NCI-H1436 treated with DMSO at 0.1 percent for 48 hours (cell line): ENCODE results near the gene WDR43.

Experiments used
- DNase-seq: peaks from one replicate; lab custom pipeline; 2025; lab: John Stamatoyannopoulos, UW

WDR43 gene

GRCh38 chr2:28909655-28910353, 15.3 kb downstream of the WDR43 start:
- no peak for DNase-seq

- no peak for DNase-seq
These were observed 21.5 kb downstream of the WDR43 start for GRCh38 chr2:28915939-28916338.

- no peak for DNase-seq
These were observed 32.4 kb downstream of the WDR43 start for GRCh38 chr2:28926847-28927246.

GRCh38 chr2:28927469-28927868, 33.0 kb downstream of the WDR43 start:
- no peak for DNase-seq

GRCh38 chr2:28927878-28928277, 33.4 kb downstream of the WDR43 start:
- DNase-seq, result no peak

- DNase-seq, result no peak
These were observed 35.1 kb downstream of the WDR43 start for GRCh38 chr2:28929581-28929980.

GRCh38 chr2:28930205-28930604, 35.7 kb downstream of the WDR43 start:
- no peak for DNase-seq

- no peak for DNase-seq
These were observed 40.3 kb downstream of the WDR43 start for GRCh38 chr2:28934769-28935168.

GRCh38 chr2:28941008-28941407, 46.5 kb downstream of the WDR43 start:
- no peak for DNase-seq

GRCh38 chr2:28944535-28945248, 50.2 kb downstream of the WDR43 start:
- no peak for DNase-seq

GRCh38 chr2:28948160-28948559, 53.7 kb downstream of the WDR43 start:
- no peak for DNase-seq

GRCh38 chr2:28949190-28949589, 54.7 kb downstream of the WDR43 start:
- DNase-seq, result no peak

GRCh38 chr2:28949617-28950305, 55.3 kb downstream of the WDR43 start:
- DNase-seq, result no peak

GRCh38 chr2:28950941-28951630, 56.6 kb downstream of the WDR43 start:
- DNase-seq, result no peak

- no peak for DNase-seq
These were observed 57.7 kb downstream of the WDR43 start for GRCh38 chr2:28951910-28952835.

GRCh38 chr2:28952836-28953211, 58.4 kb downstream of the WDR43 start:
- no peak for DNase-seq

GRCh38 chr2:28955467-28955866, 61.0 kb downstream of the WDR43 start:
- DNase-seq, result no peak

GRCh38 chr2:28956415-28956826, 62.0 kb downstream of the WDR43 start:
- no peak for DNase-seq

GRCh38 chr2:28956890-28957289, 62.4 kb downstream of the WDR43 start:
- DNase-seq, result no peak

GRCh38 chr2:28958689-28959088, 64.2 kb downstream of the WDR43 start:
- peak; percentile 33 for DNase-seq

GRCh38 chr2:28960401-28960800, 65.9 kb downstream of the WDR43 start:
- DNase-seq, result no peak
